Measurements from ENCODE around the gene SOX14. TPM values are rescaled to one million over a fixed set of nuclear protein-coding genes. Genes with fewer than 3 reads are reported as not detected.

SOX14 gene
- total and polyA plus RNA-seq, 2 donors (not counting 1 experiment from before 2014, with no cell fraction given): not detected

DNA sequence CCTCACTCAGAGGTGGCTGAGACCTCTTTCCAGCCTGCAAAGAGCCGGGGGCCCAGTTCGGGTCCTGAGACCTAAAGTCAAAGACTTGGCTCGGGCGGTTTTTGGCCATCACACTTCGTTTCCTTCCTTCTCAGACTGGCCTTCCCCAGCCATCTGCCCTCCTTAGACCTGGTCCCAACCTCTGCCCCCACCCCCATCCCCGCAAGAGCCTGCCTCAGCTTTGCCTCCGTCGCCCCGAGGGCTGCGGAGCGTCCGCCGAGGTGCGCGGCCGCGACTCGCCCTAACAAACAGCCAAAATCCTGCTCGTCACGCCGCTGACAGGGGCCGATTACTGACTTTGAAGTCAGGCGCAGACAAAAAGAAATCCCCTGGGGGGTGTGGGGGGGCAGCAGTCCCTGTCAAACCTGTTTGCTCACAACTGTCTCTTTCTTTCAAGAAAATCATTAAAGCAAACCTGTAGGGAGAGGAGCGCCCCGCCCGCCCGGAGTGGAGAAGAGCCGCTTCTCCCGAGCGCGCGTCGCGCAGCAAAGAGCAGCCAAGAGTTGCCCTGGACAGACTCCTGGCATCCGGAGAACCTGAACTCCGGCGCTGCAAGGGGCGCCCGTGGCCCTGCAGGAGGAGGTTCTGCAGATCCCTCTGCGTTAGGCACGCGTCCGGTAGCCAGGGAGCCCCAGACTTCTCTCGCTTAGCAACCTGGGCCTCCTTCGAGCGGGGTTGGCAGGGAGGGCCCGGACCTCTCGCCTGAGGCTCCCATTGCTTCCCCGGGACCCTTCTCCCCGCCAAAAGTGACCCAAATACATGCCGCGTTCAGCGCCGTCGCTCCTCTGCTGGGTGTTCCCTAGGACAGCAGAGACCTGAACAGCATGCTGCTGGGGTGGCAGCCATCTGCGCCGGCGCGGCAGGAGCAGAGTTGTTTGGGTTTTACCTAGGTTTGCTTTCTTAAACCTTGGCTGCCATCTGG, 4.5 kb downstream of the SOX14 start:
- Histone ChIP-seq H4K20me1 (ENCODE audit: control insufficient read depth, extremely low read depth, insufficient read depth, low read length) (no peaks in the 10 kb centered on the region), H3K4me3 (replicated peaks in 1 of 4; ENCODE audit: control extremely low read depth in 1 of 4, insufficient read depth in 1 of 4, low read depth in 3 of 4, low read length in 4 of 4) (peak overlapping the region in 3 of 4 experiments; percentile 6 to 40 (median 18)), H3K9me3 (ENCODE audit: control insufficient read depth, insufficient read depth, low read depth, low read length) (no peaks in the 10 kb centered on the region), H2AFZ (ENCODE audit: low read length) (no peak overlapping the region), H3K27me3 (ENCODE audit: control insufficient read depth, insufficient read depth, low read length) (peaks cover 74% of the 10 kb centered on the region), H3K4me2 (ENCODE audit: extremely low read depth, insufficient read depth, low read length) (peak overlapping the region; percentile 13), H3K4me1 (ENCODE audit: control insufficient read depth, extremely low read depth, insufficient read depth, low read length) (no peaks in the 10 kb centered on the region), H3K36me3 (ENCODE audit: control insufficient read depth, insufficient read depth, low read length) (no peaks in the 10 kb centered on the region), H3K9ac (ENCODE audit: insufficient read depth, low read length) (no peak overlapping the region), H3K79me2 (ENCODE audit: control insufficient read depth, insufficient read depth, low read length) (no peaks in the 10 kb centered on the region), H3K27ac (ENCODE audit: insufficient read depth, low read length) (no peak overlapping the region)
- no peak for DNase-seq (ENCODE audit: low read depth in 2 of 2)
- TF ChIP-seq EZH2 (IDR thresholded peaks at IDR 0.05; ENCODE audit: low read length, missing control alignments): peak; percentile 15
- TF ChIP-seq, protein P1, sequence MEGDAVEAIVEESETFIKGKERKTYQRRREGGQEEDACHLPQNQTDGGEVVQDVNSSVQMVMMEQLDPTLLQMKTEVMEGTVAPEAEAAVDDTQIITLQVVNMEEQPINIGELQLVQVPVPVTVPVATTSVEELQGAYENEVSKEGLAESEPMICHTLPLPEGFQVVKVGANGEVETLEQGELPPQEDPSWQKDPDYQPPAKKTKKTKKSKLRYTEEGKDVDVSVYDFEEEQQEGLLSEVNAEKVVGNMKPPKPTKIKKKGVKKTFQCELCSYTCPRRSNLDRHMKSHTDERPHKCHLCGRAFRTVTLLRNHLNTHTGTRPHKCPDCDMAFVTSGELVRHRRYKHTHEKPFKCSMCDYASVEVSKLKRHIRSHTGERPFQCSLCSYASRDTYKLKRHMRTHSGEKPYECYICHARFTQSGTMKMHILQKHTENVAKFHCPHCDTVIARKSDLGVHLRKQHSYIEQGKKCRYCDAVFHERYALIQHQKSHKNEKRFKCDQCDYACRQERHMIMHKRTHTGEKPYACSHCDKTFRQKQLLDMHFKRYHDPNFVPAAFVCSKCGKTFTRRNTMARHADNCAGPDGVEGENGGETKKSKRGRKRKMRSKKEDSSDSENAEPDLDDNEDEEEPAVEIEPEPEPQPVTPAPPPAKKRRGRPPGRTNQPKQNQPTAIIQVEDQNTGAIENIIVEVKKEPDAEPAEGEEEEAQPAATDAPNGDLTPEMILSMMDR (conservative IDR thresholded peaks at IDR 0.05 in 1 of 2, IDR thresholded peaks at IDR 0.05 in 1 of 2; ENCODE audit: low read depth in 1 of 2, low read length in 2 of 2): no peak

- H3K4me1 ChIP-seq (ENCODE audit: control insufficient read depth, extremely low read depth, insufficient read depth, low read length): no peaks in the 10 kb centered on the region
- no peak overlapping the region for H3K4me3 ChIP-seq (replicated peaks in 1 of 4; ENCODE audit: control extremely low read depth in 1 of 4, insufficient read depth in 1 of 4, low read depth in 3 of 4, low read length in 4 of 4)
- peaks cover 69% of the 10 kb centered on the region for H3K27me3 ChIP-seq (ENCODE audit: control insufficient read depth, insufficient read depth, low read length)
- no peak for DNase-seq (ENCODE audit: low read depth in 2 of 2)
- no peaks in the 10 kb centered on the region for H3K79me2 ChIP-seq (ENCODE audit: control insufficient read depth, insufficient read depth, low read length)
- no peak overlapping the region for H3K9ac ChIP-seq (ENCODE audit: insufficient read depth, low read length)
- H3K27ac ChIP-seq (ENCODE audit: insufficient read depth, low read length): no peak overlapping the region
- H3K9me3 ChIP-seq (ENCODE audit: control insufficient read depth, insufficient read depth, low read depth, low read length): no peaks in the 10 kb centered on the region
- no peak overlapping the region for H3K4me2 ChIP-seq (ENCODE audit: extremely low read depth, insufficient read depth, low read length)
- no peaks in the 10 kb centered on the region for H4K20me1 ChIP-seq (ENCODE audit: control insufficient read depth, extremely low read depth, insufficient read depth, low read length)
- H2AFZ ChIP-seq (ENCODE audit: low read length): no peak overlapping the region
- TF ChIP-seq, protein P1 (conservative IDR thresholded peaks at IDR 0.05 in 1 of 2, IDR thresholded peaks at IDR 0.05 in 1 of 2; ENCODE audit: low read depth in 1 of 2, low read length in 2 of 2): no peak
- peak; percentile 7 for TF ChIP-seq EZH2 (IDR thresholded peaks at IDR 0.05; ENCODE audit: low read length, missing control alignments)
- no peaks in the 10 kb centered on the region for H3K36me3 ChIP-seq (ENCODE audit: control insufficient read depth, insufficient read depth, low read length)
Measured at GRCh38 chr3:137769322-137770065, 5.4 kb downstream of the SOX14 start.
